Middle frontal gyrus (tissue), 1 donor: Measurements from ENCODE around the gene GMPR2.

Source experiments
- DNase-seq: peaks from one replicate; pipeline ENCODE4 v3.0.0-alpha.2; 2015; ENCODE audit warnings: low spot score; ENCODE audit errors: extremely low spot score

GMPR2 gene

DNA sequence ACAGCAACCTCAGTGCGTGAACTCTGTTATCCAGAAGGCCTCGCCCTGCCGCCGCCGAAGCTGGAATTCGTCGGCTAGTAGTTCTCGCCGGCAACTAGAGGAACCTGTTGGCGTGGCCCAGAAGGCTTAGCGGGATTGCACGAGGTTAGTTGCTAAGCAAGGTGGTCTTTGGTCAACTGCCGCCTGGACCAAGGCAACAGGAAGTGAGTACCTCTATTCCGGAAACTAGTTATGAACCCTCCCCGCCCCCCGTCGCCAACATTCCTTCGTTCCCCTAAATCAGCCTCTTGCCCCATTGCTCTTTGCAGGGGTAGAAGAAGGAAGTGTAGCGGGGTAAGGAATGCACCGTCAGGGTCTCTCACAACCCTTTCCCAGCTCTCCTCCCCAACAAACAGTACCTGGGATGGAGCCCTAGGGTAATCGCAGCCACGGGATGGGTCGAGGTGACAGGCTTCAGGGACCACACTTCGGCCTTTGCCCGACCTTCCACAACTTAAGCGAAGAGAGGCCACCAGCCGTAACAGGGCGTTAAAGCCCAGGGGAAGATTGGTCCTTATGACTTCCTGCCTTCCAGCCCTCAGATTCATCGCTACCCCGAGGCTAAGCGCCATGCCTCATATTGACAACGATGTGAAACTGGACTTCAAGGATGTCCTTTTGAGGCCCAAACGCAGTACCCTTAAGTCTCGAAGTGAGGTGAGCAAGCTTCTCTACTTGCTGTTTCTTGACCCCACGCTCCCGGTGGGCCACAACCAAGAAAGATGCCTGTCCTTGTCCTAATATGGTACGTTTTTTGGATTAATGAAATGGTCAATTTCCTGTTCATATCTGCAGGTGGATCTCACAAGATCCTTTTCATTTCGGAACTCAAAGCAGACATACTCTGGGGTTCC, at the start of gene GMPR2:
TSS of gene GMPR2 (plus strand) at position 285 of the 893 bp plus-strand sequence. CDS start at position 610, 325 bp downstream.
- DNase-seq: no peak

DNA sequence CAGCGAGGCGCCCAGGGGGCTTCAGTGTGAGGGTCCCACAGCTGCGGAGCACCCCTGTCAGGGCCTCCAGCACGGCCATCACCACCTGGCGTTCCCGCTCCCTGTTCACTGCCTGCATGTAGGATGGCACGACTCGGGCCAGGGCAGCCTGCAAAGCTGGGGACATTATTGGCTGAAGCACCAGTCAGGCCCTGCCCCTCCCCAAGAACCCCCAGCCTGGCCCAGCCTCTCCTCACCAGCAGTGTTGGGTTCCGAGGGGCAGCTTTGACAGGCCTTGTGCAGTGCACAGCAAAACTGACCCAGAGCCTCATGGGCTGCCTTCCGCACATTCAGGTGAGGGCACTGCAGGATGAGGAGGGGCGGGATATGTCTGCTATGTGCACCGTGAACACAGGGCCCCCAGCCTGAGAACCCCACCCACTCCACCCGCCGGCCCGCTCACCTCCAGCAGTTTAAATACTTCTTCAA, 49.7 kb upstream of the GMPR2 start:
- no peak for DNase-seq

DNA sequence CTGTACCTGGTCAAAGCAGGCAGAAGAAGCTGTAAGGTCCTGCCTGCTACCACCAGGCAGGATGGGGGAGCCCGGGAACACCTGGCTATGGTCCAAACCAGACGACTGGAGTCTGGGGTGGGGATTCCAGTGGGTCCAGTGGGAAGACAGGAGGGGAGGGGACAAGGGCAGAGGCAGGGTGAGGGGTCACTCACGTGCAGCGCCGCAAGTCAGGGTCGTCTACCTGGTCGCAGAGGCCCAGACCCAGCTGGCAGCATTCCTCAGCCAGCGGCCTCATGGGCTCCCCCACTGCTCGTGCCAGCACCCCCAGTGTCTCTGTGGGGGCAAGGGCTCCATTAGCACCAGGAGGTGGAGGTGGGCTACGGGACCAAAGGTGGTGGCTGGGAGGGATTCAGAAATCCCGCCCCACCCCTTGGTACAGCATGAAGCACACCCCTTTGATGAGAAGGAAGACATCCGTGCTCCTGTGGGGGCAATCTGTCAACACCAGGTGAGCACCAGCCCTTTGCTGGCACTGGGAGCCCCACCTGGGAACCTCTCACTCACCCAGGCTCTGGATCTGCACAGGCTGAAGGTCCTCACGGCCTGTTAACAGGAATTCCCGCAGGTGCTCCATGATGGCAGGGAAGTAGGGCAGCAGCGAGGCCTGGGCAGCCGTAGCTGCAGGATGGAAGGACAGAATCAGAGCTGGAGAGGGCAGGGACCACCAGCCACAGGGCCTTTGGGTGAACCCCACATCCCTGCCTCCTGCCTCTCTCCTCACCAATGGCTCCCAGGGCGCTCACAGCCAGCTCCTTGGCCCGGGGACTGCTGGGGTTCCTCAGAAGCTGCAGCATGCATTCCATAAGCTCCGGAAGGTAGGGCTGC, 48.4 kb upstream of the GMPR2 start:
- no peak for DNase-seq

DNA sequence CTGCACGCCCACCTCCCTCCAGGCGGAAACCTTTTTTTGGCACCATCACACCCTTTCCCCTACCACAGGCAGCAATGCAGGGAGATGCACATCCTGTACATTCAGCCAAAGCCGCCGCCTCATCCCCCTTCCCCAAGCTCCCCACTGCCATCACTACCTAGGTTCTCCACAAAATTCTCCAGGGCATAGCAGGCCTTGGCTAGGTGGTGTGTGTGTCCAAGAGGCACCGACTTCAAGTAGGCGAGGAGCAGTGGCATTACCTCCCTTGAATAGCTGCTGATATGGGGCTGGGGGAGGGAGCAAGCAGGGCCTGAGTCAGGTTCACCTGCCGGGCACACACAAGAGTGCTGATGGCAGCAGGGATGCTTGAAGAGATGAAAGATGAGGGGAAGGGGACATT, 47.7 kb upstream of the GMPR2 start:
- no peak for DNase-seq

DNA sequence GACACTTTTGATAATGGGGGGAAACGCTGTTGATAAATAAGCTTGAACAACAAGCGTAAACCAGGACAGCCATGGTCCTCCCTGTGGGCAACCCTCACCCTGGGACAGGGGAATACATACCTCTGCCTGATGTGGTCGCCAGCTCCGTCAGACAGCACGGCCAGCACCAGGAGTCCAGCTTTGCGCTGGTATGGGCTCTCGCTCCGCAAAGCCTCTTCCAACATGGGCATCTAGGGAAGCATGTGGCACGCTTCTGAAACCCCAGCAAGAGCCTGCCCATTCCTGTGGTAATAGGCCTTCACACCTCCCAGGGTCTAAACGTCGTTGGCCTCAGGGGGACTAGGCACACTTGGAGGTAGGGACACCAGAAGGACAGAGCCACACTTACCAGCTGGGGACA, 47.0 kb upstream of the GMPR2 start:
- no peak for DNase-seq

DNA sequence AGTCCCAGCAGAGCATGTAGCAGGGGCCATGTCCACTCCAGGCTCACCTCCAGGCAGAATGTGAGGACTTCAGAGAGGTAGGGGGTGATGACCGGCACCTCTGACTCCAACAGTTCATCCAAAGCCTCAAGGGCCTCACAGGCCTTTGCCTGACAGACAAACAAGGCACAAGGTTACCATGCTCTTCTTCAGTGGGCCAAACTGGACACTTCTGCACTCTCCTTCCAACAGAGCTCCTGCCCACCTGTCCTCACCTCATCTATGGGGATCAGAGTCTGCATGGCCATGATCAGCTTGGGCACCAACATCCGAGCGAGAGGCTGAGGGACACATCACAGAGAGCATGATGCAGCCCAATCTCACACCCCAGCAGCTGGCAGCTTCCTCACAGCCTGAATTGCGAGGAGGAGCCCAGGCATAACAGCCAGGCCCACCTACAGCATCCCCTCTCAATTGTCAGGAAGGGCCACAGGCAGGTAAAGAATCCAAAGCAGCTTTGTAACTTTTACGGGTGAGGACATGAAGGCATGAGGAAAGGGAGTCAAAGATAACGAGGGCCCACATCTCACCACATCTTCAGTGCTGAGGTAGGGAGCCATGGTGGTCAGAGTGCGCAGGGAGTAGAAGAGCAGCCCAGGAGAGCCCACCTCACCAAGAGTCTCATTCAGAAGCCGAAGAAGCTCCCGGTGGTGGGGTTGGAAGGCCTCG, 45.7 kb upstream of the GMPR2 start:
- no peak for DNase-seq

DNA sequence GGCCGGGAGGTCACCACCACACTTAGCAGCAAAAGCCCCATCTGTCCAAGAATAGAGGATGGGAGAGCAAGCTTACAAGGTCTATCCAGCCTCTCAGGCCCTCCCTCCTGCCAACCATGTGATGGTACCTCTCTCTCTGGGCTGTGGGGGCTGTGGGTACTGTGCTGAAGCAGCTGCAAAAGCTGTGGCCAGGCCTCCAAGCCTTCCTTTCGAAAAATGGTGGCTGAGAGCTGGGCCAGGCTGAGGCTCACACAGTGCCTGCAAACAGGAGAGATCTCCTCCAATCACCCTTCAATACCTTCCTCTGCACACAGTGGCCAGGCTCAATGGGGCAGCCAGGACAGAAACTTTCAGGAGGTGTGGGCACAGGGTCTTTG, 45.2 kb upstream of the GMPR2 start:
- DNase-seq: no peak

DNA sequence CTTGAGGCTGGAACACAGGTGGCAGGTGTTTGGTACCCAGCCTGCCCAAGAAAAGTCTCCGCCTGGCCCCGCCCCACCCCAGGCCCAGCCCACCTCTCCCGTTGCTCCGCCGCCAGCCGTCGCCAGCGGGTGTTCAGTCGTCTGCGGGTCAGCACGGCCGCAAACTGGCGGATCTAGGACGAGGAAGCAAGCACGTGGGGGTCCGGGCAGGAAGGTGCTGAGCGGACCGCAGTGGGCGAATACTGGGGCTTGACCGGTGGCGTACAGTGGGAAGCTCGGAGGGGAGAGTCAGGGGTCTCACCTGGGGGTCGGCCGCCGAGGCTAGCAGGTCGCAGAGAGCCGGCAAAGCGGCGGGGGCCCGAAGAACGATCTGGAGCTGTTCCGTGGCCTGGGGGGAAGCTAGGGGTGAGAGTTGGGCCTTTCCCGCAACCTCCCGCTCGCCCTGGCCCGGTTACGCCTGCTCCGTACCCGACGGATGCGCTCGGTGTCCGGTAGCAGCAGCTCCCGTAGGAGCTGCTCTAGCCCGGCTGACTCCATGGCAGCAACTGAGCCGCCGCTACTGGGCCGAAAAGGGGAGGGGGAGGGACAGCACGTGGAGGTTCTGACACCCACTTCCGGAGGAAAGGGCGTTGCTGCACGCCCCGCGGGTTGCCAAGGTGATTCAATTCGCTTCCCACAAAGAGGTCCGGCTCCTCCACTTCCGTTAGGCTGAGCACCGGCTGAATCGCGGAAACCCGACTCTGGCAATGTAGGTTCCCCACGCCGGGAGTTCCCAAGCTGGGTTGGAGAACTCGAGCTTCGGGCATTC, 44.3 kb upstream of the GMPR2 start, which contains the start of gene IPO4:
TSS of gene IPO4 (minus strand) at position 566 of the 808 bp plus-strand sequence. CDS start at position 537, 29 bp downstream.
- DNase-seq: peak; percentile 91

DNA sequence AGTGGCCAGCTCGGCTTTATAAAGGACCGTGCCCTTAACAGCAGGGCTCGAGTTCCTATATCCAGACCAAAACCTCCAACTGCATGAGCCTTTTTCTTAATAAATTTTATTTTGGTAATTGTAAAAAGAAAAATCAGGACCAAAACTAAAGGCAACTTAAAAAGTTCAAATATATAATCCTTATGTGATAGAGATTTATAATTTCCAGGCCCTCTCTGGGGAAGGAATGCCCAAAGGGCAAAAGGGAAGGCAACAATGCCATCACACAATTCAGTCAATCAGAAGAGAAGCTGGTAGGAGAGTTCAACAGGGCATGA, 43.7 kb upstream of the GMPR2 start:
- no peak for DNase-seq

DNA sequence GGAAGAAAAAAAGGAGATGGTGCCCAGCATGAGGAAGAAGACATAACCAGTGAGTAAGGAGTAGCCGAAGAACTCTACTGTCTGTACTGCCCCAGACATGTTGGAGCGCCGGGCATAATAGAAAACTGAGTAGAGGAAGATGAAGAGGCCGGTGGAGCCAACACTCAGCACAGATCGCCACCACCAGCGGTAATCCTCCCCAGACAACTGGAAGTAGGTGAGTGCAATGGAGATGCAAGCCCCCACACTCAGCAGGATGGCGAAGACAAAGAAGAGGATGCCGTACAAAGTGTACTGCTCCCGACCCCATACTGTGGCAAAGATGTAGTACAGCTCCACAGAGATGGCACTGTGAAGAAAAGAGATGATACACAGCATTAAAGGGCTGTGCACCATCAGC, 43.3 kb upstream of the GMPR2 start:
- DNase-seq: no peak

DNA sequence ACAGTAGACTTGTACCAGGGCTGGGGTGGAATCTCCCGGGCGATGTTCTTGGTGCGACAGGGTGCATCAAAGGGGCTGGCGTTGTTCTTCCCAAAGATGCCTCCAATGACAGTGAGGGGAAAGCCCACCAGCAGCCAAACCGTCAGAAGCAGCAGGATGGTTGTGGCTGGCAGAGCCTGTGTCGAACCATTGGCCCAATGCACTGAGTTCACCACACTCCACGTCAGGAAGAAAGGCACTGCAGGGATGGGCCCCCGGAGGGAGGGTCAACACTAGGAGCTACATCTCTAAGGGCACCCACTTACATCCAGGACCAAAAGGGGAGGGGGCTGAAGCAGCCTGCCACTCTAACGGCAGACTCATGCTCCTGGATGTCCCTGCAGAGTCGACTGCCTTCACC, 42.3 kb upstream of the GMPR2 start:
- no peak for DNase-seq

DNA sequence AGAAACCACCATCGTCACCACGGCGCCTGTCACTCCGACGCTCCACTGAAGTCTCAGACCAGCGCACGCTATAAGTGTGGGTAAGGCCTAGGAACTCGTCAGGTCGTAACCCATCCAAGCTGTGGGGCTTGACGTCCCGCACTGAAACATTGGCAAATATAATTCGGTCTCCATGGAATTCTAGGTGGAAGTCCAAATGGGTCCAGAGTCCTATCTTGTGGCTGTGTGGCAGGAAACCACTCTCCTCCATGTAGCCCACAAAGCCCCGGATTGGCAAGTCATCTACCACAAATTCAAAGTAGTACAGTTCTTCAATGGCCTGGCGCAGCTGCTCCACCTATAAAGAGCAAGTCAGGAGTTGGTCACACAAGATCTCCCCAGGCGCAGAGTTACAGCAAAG, 39.8 kb upstream of the GMPR2 start:
- no peak for DNase-seq

DNA sequence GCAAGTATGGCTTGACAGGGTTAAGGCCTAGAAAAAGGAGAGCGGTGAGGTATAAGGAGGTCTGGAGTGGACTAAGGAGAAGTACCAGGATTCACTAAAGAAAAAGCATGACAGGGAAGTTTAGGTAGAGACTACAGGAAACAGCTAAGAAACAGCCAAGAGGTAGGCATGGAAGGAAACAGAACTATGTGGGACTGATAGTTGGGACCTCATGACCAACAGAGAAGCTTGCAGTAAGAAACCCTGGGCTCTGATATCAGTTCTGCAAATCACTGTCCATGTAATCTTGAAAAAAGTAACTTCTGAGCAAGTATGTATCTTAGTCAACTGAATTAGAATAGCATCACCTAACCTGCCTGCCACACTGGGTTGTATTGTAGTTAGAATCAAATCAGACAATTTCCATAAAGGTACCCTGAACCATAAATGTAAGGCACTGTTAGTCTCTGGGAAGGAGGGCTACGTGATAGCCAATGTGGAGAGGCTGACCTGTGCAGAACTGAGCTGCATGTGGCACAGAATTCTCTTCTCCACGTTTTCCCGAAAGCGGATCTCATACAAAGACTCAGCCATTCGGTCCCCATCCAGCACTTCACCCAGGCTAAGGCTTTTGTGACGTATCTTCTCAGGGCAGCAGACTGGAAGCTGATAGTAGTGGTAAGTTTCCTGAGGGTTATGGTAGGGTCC, 38.4 kb upstream of the GMPR2 start:
- DNase-seq: no peak

DNA sequence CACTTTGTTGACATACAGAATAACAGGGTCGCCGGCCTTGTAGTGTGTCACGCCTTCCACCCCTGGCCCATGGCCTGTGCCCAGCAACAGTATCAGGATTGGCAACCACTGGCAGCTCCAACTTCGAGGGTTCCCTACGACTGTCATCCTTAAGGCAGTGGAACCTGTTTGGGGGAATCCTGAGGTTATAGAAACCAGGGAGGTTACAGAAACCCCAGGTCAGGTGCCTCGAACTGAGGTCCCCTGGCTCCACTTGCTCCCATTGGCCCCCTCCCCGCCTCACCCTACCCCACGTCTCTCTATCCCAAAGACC, 37.9 kb upstream of the GMPR2 start:
- no peak for DNase-seq

DNA sequence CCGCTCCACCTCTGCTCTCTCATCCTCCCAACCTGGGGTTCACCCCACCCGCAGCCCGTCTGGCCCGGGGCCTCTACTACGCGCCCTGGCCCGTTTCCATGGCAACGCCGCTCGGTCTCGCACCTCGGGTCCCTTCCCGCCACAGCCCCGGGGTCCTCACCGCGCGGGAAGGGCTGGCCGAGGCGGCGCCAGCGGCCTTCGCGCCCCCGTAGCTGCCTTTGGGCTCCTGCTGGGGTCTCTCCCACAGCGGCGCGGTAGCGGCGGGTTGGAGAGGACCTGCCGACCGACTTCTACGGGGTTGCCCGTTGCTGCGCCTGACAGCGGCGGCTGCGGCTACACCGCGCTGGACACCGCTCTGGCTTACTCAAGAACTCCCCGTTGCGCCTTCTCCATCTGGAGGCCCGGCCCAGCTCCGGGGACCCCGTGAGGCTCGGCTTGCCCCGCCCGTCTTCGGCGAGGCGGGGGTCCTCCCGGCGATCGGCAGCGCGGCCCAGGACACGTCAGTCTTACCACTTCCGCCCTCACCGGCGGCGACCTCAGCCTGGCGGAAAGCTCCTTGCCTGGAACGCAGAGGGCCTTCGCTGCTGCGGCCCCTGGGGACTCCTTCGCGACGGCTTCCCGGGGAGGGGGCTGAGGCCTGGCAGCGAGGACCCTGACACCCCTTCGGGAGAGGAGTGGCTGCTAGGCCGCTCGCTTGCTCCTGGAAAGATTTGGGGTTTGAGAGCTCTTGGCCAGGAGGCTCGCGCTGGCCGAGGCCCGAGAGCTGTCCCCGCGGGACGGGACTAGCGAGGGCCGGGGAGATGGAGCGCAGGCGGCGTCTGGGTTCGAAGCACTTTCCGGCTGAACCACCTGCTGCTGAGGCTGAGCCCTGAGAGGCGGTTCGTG, 37.3 kb upstream of the GMPR2 start, which contains the start of gene TM9SF1:
TSS of gene TM9SF1 (minus strand) at position 256 of the 885 bp plus-strand sequence. CDS start 422 bp downstream, outside the sequence.
- peak; percentile 58 for DNase-seq

DNA sequence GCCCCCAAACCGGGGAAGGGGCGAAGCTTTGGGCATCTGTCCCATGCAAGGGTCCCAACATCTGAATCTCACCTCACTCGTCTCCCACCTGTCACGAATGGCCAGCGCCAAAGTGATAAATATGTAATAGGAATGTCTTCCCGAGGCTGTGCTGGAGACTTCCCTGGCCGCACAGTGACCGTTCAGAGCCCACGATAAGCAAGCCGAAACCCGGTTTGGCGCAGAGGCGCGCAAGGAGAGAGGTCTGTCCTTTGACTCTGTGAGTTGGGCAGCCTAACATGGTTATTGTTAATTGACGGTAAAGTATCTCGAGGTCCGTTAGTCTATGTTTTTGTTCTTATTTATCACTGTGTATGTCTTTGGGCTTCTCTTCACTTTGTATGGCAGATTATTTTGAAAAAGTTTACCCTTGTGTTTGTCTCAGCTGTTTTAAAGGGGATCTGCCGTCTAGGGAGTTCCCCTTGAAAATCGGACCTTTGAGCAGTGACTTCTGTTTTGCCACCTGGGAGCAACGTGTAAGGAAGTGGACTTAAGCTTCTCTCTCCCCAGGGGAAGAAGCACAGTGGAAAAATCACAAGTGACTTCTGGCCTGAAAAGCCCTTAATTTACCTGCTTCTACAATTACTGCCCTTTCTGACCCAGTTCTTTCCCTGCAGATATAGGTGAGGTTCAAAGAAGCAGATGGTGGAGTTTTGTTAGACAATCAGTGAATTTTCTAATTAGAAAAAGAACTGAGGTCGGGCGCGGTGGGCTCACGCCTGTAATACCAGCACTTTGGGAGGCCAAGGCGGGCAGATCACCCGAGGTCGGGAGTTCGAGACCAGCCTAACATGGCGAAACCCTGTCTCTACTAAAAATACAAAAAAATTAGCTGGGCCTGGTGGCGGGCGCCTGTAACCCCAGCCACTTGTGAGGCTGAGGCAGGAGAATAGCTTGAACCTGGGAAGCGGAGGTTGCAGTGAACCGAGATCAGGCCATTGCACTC, 36.4 kb upstream of the GMPR2 start:
- DNase-seq: no peak

DNA sequence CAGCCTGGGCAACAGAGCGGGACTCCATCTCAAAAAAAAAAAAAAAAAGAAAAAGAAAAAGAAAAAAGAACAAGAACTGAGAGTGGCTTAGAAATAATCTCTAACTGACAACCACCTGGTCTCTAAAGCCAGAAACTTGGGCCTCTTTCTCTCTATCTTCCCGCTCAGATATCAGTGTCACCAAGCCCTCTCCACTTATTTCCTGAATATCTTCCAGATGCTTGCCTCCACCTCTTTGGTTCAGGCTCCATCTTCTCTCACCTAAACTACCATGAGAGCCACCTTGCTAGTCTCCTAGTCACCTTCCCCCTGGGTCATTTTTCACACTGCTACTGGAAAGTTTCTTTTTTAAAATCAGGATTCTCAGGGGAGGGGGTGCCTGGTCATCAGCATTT, 35.7 kb upstream of the GMPR2 start:
- no peak for DNase-seq
